DOHH2 (cell line): ENCODE data around the gene ZNF682.

ENCODE experiments used
- H3F3A ChIP-seq: fragments of 200-600 bp; sonication (generic), shearing (Covaris generic); 2 replicates; pipeline ENCODE4 v1.6.0; 2016; ENCODE audit warnings: antibody characterized with exemption, mild to moderate bottlenecking; ENCODE audit not compliant: control insufficient read depth, insufficient read depth
- H3K27ac ChIP-seq: fragments of 200-600 bp; sonication (generic); 2 replicates; pipeline ENCODE4 v1.5.1; 2014; ENCODE audit warnings: low read depth, mild to moderate bottlenecking, low read length, moderate library complexity
- H3K27me3 ChIP-seq: fragments of 200-600 bp; sonication (generic); 2 replicates; pipeline ENCODE4 v1.6.1; 2014; ENCODE audit warnings: mild to moderate bottlenecking, low read length, mixed read lengths; ENCODE audit not compliant: control insufficient read depth
- H3K36me3 ChIP-seq: fragments of 200-600 bp; sonication (generic); 2 replicates; pipeline ENCODE4 v1.6.1; 2014; ENCODE audit warnings: mild to moderate bottlenecking, low read length, moderate library complexity, mixed read lengths; ENCODE audit not compliant: control insufficient read depth
- H3K4me1 ChIP-seq: fragments of 200-600 bp; sonication (generic); 2 replicates; pipeline ENCODE4 v1.6.1; 2014; ENCODE audit warnings: mild to moderate bottlenecking, low read length, mixed read lengths; ENCODE audit not compliant: control insufficient read depth
- H3K4me2 ChIP-seq: fragments of 200-600 bp; sonication (generic); 2 replicates; pipeline ENCODE4 v1.6.0; 2014; ENCODE audit warnings: mild to moderate bottlenecking, low read length, moderate library complexity
- H3K4me3 ChIP-seq: fragments of 200-600 bp; sonication (generic); 2 replicates; pipeline ENCODE4 v1.5.1; 2014; ENCODE audit warnings: mild to moderate bottlenecking, low read length, mixed read lengths
- H3K79me2 ChIP-seq: fragments of 200-600 bp; sonication (generic); 2 replicates; pipeline ENCODE4 v1.6.1; 2014; ENCODE audit warnings: mild to moderate bottlenecking, low read length, mixed read lengths; ENCODE audit not compliant: control insufficient read depth
- H3K9me2 ChIP-seq: fragments of 200-600 bp; sonication (generic); replicated peaks from 2 replicates; pipeline ENCODE4 v1.6.1; 2014; ENCODE audit warnings: mild to moderate bottlenecking, low read length, mixed read lengths; ENCODE audit not compliant: control insufficient read depth
- H3K9me3 ChIP-seq: fragments of 200-600 bp; sonication (generic); 2 replicates; pipeline ENCODE4 v1.6.1; 2014; ENCODE audit warnings: antibody characterized with exemption, low read length, mixed read lengths; ENCODE audit not compliant: control insufficient read depth, insufficient read depth
- H4K20me1 ChIP-seq: fragments of 200-600 bp; sonication (generic); 2 replicates; pipeline ENCODE4 v1.6.0; 2014; ENCODE audit warnings: low read depth, mild to moderate bottlenecking, antibody characterized with exemption, low read length, moderate library complexity; ENCODE audit not compliant: control insufficient read depth, insufficient read depth
- EZH2phosphoT487 ChIP-seq: fragments of 200-600 bp; sonication (generic); IDR thresholded peaks from 2 replicates; pipeline ENCODE4 v1.6.1; 2017; ENCODE audit warnings: borderline replicate concordance, mild to moderate bottlenecking, antibody characterized with exemption, low read length, moderate library complexity, mixed read lengths
- TF ChIP-seq, protein P1 (sequence below): fragments of 200-600 bp; sonication (generic); IDR thresholded peaks from one replicate; pipeline ENCODE4 v1.5.1; 2014; ENCODE audit warnings: antibody characterized with exemption, mild to moderate bottlenecking, low read depth, low read length; ENCODE audit not compliant: poor library complexity, severe bottlenecking

Gene ZNF682

DNA sequence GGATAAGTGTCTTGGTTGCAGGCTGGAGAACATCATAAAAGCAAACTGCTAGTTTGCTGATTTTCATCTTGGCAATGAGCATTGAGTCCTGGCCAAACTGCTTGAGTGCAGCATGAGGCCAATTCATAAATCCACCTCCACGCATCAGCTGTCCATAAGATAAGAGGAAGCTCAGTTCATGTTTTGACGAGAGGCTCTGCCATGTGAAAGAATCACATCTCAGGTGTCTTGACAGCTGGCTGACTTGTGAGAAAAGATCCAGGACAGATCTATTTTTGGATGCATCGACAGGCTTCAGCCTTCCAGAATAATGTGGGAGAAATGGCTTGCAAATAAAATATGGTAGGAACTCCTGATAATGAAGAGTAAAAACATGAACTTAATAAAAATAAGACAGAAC, 5.4 kb upstream of the ZNF682 start:
- Histone ChIP-seq H3K9me2 (no peaks in the 10 kb centered on the region), H3K27me3 (no peaks in the 10 kb centered on the region), H3K9me3 (peaks cover 14% of the 10 kb centered on the region; the same call in 1 of the 2 replicates), H3K79me2 (no peaks in the 10 kb centered on the region), H3K27ac (no peak overlapping the region), H3F3A (no peaks in the 10 kb centered on the region), H3K36me3 (no peaks in the 10 kb centered on the region), H3K4me1 (no peaks in the 10 kb centered on the region), H3K4me2 (no peak overlapping the region), H4K20me1 (no peaks in the 10 kb centered on the region), H3K4me3 (no peak overlapping the region)
- no peak for TF ChIP-seq EZH2phosphoT487
- TF ChIP-seq, protein P1, sequence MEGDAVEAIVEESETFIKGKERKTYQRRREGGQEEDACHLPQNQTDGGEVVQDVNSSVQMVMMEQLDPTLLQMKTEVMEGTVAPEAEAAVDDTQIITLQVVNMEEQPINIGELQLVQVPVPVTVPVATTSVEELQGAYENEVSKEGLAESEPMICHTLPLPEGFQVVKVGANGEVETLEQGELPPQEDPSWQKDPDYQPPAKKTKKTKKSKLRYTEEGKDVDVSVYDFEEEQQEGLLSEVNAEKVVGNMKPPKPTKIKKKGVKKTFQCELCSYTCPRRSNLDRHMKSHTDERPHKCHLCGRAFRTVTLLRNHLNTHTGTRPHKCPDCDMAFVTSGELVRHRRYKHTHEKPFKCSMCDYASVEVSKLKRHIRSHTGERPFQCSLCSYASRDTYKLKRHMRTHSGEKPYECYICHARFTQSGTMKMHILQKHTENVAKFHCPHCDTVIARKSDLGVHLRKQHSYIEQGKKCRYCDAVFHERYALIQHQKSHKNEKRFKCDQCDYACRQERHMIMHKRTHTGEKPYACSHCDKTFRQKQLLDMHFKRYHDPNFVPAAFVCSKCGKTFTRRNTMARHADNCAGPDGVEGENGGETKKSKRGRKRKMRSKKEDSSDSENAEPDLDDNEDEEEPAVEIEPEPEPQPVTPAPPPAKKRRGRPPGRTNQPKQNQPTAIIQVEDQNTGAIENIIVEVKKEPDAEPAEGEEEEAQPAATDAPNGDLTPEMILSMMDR = no peak

GRCh38 chr19:20038358-20039202, 725 bp downstream of the ZNF682 start:
- Histone ChIP-seq H3K79me2 (peaks cover 25% of the 10 kb centered on the region), H3K9me3 (peaks cover 14% of the 10 kb centered on the region; the same call in 1 of the 2 replicates), H3K9me2 (no peaks in the 10 kb centered on the region), H3K4me3 (peak overlapping the region; percentile 87), H3K36me3 (peaks cover 14% of the 10 kb centered on the region; the same call in 1 of the 2 replicates), H3K27me3 (no peaks in the 10 kb centered on the region), H3K4me1 (peaks cover 11% of the 10 kb centered on the region), H3K27ac (peak overlapping the region; percentile 37), H3K4me2 (peak overlapping the region; percentile 65), H3F3A (no peaks in the 10 kb centered on the region), H4K20me1 (no peaks in the 10 kb centered on the region)
- TF ChIP-seq EZH2phosphoT487 = no peak
- TF ChIP-seq, protein P1 = no peak

DNA sequence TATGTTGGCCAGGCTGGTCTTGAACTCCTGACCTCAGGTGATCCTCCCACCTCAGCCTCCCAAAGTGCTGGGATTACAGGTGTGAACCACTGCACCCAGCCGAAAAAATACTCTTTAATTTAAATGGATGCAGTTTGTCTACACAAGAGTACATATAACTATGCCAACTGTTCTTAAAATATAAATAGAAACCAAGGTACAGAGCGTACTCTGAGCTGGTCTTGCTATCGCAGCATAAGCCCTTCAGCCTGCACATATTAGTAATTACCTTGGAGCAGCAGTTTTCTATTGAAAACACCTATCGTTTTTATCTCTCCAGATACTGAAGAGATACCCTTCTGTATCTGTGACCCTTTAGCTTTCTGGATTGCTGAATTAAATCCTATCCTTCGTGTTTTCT, 3.4 kb downstream of the ZNF682 start:
- no peak overlapping the region for H3K4me2 ChIP-seq
- H3K9me2 ChIP-seq = no peaks in the 10 kb centered on the region
- H3K79me2 ChIP-seq = peaks cover 25% of the 10 kb centered on the region
- no peak for TF ChIP-seq EZH2phosphoT487
- TF ChIP-seq, protein P1 = no peak
- no peaks in the 10 kb centered on the region for H4K20me1 ChIP-seq
- H3K27me3 ChIP-seq = no peaks in the 10 kb centered on the region
- H3K9me3 ChIP-seq = peaks cover 10% of the 10 kb centered on the region; the same call in 1 of the 2 replicates
- no peaks in the 10 kb centered on the region for H3F3A ChIP-seq
- peaks cover 11% of the 10 kb centered on the region for H3K4me1 ChIP-seq
- H3K27ac ChIP-seq = no peak overlapping the region
- H3K4me3 ChIP-seq = no peak overlapping the region
- peaks cover 24% of the 10 kb centered on the region; the same call in 1 of the 2 replicates for H3K36me3 ChIP-seq
